ENCODE data around the gene RDH8.

The RDH8 gene

GRCh38 chr19:10037367-10037766, 24.1 kb downstream of the RDH8 start:
- DNase-seq (ENCODE audit: low spot score): no peak

GRCh38 chr19:10037809-10038208, 24.5 kb downstream of the RDH8 start:
- DNase-seq (ENCODE audit: low spot score): no peak

GRCh38 chr19:10043286-10043927, 30.1 kb downstream of the RDH8 start:
- DNase-seq (ENCODE audit: low spot score): no peak

- peak; percentile 58 for DNase-seq (ENCODE audit: low spot score)
These were observed 31.1 kb downstream of the RDH8 start for GRCh38 chr19:10044390-10044789.

GRCh38 chr19:10045371-10045770, 32.1 kb downstream of the RDH8 start:
- peak; percentile 35 for DNase-seq (ENCODE audit: low spot score)

GRCh38 chr19:10049626-10050025, 36.3 kb downstream of the RDH8 start:
- no peak for DNase-seq (ENCODE audit: low spot score)

GRCh38 chr19:10052602-10053360, 39.5 kb downstream of the RDH8 start:
- peak; percentile 87 for DNase-seq (ENCODE audit: low spot score)

- DNase-seq (ENCODE audit: low spot score): no peak
These were observed 48.5 kb downstream of the RDH8 start for GRCh38 chr19:10061717-10062310.

- DNase-seq (ENCODE audit: low spot score): no peak
These were observed 54.9 kb downstream of the RDH8 start for GRCh38 chr19:10068205-10068604.

GRCh38 chr19:10069046-10069445, 55.8 kb downstream of the RDH8 start:
- no peak for DNase-seq (ENCODE audit: low spot score)

- no peak for DNase-seq (ENCODE audit: low spot score)
These were observed 57.6 kb downstream of the RDH8 start for GRCh38 chr19:10070730-10071446.
